Right renal cortex interstitium (tissue), 3 donors: Measurements from ENCODE around the gene HTR6. TPM values are rescaled to one million over a fixed set of nuclear protein-coding genes. Genes with fewer than 3 reads are reported as not detected.
A peak's percentile ranks its signal among the peaks of the same experiment; 100 is the strongest.

Source experiments
- DNase-seq, 3 donors: peaks; one replicate each; pipeline ENCODE4 v3.0.0-alpha.2; 2013; ENCODE audit warnings: low read depth in 3 of 3, low spot score in 2 of 3
- polyA plus RNA-seq, 3 donors: library from polyadenylated mRNA; unstranded; fragments of 120-200 nt; gene quantifications; one replicate each; pipeline ENCODE4 v1.2.1, GENCODE V29; 2013; ENCODE audit not compliant: insufficient read length in 3 of 3

Gene HTR6
- polyA plus RNA-seq, 3 donors, result 1.3 to 1.4 (median 1.4) TPM

GRCh38 chr1:19685994-19686393 lies 21.3 kb downstream of the HTR6 start:
- no peak for DNase-seq

DNA sequence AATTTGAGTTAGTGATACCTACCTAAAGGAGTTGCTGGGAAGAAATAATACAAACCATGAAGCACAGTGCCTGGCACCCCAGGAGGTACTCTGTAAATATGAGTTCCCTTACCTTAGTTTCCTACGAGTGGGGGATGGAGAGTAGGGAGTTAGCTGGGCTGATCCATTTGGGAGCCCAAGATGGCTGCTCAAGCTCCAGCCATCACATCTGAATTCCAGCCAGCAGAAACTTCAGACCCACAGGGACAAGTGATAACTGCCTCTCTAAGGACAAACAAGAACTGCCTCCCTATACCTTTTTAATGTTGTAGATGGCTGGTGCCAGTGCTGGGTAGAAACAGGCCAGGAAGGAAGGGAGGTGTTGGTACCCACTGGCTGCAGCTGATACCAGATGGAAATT lies 22.7 kb downstream of the HTR6 start:
- DNase-seq, result no peak

- no peak for DNase-seq
Observed at GRCh38 chr1:19688041-19688842, 23.6 kb downstream of the HTR6 start.

DNA sequence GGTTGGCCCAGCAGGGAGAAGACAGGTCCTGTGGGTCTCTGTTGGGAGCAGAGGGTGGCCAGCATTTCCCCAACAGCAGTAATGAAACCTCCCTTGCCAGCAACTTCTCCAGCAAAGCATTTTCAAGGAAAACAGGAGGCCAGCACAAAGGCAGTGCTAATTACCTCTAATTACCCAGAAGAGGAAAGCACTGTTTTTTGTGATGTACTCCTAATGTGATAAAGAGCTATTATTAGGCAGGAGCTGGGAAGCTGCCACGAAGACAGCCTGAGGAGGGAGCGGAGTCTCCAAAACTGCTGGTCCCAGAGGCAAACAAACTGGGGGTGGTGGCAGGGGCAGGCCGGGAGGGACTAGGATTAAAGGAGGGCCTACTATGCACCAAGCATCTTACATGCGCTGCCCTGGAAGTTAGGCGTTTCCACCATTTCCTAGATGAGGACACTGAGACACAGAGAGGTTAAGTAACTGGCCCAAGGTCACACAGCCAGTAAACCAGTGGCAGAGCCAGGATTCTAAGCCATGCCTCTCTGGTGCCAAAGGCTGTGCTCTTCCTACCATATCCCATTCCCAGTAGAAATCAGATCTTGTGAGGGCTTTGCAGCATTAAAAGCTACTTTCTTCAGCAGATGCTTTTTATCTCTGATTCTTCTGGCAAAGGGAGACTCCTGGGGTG lies 24.5 kb downstream of the HTR6 start:
- DNase-seq, result no peak

- no peak for DNase-seq
Observed at GRCh38 chr1:19689856-19690255, 25.2 kb downstream of the HTR6 start.

DNA sequence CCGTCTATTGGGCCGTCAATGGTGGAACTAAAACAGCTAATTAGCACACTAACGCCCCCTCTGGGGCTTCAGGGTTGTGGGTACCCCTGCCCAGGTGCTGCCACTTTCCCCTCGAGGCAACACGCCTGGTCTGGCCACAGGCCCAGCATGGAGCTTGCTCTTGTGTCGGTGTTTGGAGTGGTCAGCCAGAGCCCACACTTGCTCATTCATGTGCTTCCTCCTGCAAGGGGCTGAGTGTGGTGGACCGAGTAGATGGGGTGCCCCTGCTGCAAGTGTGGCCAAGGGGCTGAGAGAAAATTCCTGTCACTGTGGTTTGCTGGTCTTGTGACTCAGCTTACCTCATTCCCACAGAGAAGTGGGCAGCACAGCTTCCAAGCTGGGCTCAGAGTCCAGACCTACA lies 25.7 kb downstream of the HTR6 start:
- DNase-seq, result no peak

- no peak for DNase-seq
Observed at GRCh38 chr1:19694298-19694697, 29.6 kb downstream of the HTR6 start.

- no peak for DNase-seq
Observed at GRCh38 chr1:19695772-19696171, 31.1 kb downstream of the HTR6 start.

DNA sequence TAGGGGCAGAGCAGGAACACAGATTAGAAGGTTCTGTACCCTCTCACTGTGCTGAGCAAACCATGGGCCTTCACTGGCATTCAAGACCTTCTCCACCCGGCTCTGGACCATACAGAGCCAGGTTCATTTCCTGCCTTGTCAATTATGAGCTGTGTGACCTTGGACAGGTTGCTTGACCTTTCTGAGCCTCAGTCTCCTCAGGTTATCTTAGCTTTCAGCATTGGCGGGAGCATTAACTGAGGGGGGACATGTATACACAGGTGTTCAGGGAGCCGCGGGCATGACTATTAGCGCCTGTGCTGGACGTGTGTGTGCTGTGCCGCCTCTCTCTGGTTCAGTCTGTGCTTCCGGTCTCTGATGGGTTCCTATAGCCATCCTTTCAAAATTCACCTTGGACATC lies 32.1 kb downstream of the HTR6 start:
- DNase-seq, result no peak

- DNase-seq, result no peak
Observed at GRCh38 chr1:19698181-19698580, 33.5 kb downstream of the HTR6 start.

DNA sequence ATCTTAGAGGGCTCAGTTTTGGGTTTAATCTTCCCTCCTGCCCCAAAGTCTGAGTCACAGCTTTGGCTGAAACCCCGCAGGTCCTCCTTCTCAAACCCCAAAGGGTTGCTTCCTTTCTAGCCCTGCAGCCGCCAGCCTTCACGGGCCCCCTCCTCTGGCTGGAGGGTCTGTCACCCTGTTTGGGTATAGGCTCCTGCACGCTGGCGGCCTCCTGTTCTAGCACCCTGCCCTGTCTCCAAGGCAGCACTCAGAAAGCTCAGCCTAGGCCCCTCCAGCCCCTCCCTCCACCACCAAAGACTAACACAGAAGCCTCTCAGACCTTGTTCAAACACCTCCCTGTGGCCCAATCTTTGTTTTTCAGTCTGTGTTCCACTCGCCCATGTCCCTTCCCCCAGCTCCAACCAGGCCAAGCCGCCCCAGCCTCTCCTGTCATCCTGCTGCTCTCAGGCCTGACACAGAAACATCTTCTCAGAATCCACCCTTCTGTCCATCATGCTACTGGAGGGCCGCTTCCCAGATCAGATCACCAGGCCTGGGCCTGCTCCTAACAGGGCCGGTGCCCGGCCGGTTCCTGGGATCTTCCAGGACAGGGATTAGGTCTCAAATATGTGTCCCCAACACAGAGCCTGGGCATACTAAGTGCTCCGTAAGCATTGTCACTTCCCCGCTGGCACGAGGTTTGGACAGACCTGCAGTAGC lies 35.6 kb downstream of the HTR6 start:
- DNase-seq, result no peak

GRCh38 chr1:19703280-19703679 lies 38.6 kb downstream of the HTR6 start:
- no peak for DNase-seq

- no peak for DNase-seq
Observed at GRCh38 chr1:19704247-19705113, 39.8 kb downstream of the HTR6 start.

GRCh38 chr1:19705464-19705863 lies 40.8 kb downstream of the HTR6 start:
- DNase-seq, result no peak

DNA sequence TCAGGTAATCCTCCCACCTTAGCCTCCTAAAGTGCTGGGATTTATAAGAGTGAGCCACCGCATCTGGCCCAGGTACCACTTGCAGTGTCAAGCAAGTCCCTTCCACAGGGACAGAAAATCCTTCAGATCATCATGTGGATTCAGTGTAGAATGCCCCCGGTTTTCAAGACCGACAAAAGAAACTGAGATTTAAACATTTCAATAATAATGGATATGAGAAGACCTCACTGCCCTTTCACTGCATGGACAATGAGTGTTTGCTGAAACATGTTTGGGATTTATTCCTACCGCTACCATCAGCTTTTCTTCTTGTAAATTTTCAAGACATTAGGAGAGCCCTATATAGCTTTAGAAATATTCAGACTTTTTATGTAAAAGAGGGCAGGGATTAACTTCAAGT lies 41.5 kb downstream of the HTR6 start:
- DNase-seq, result no peak

- DNase-seq, result no peak
Observed at GRCh38 chr1:19708567-19709110, 44.0 kb downstream of the HTR6 start.

DNA sequence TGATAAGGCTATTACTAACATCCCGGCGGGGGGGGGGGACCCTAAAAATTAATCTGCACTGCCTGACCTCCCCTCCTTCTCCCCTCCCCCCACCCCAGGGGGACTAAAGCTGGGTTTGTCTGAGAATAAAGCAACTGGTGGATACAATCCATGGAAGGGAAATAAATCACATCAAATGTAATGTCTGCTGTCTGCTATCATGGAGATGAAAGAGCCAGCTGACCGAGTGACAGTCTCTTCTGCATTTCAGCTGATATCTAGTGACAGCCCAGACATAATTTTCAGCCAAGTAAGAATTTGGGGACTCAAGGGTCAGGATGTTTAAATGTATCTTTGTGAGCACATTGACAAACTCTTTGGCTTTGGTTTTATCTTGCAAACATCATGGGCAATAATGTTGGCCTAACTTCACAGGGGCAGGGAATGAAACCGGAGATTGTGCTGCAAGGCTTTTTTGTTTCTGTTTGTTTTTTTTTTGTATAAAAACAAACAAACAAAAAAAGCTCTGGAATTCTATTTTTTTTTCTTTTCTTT lies 44.7 kb downstream of the HTR6 start:
- no peak for DNase-seq

- peak in 1 of 3 donors; percentile 58 for DNase-seq
Observed at GRCh38 chr1:19710825-19711611, 46.3 kb downstream of the HTR6 start.

DNA sequence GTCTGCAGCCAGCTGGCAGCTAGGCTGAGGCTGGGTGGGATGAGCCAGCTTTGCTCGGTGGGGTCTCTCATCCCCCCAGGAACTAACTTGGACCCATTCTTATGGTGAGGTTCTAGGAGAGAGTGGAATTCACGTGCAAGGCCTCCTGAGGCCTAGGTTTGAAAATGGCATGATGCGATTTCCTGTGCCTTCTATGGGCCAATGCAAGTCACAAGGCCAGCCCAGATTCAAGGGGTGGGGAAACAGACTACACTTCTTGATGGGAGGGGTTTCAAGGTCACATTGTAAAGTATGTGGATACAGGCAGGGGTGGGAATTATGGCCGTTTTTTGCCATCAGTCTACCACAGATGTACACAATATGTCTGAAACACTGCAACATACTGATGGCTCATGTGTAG lies 48.3 kb downstream of the HTR6 start:
- no peak for DNase-seq
